Activated CD4-positive, alpha-beta T cell treated with anti-CD3 and anti-CD28 coated beads for 4 hours (primary cell): ENCODE results near the gene ERI3.

Experiments used
- DNase-seq, 2 donors: peaks; one replicate each; pipeline ENCODE4 v3.0.0-alpha.2; 2020

The ERI3 gene, protein sequence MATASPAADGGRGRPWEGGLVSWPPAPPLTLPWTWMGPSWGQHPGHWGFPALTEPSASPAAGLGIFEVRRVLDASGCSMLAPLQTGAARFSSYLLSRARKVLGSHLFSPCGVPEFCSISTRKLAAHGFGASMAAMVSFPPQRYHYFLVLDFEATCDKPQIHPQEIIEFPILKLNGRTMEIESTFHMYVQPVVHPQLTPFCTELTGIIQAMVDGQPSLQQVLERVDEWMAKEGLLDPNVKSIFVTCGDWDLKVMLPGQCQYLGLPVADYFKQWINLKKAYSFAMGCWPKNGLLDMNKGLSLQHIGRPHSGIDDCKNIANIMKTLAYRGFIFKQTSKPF

DNA sequence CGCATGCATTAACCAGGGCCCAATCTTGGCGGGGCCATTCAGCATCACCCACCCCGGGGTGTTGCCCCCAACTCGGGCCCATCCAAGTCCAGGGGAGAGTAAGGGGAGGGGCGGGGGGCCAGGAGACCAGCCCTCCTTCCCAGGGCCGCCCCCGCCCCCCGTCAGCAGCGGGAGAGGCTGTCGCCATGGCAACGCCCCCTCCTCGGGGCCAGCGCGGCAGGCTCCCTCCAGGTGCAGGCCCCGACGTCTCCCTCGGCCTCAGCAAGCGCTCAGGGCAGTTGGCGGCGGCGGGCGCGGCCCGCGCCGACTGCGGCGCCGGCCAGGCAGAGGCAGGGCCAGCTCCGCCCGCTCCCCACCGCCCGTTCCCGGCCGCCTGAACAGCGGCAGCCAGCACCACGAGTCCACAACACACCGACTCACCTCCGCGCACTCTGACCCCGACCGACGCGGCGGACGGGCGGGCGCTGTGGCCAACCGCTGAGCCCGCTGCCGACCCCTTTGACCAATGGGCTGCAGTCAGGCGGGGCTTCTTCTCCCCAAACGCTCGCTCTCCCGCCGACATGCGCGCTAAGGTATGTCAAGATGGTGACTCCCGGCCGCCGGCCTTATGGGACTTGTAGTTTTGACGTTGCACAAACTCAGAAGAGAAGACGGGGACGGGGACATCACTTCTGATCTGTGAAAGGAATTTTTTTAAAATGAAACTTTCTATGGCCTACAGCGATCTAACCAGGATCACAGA lies at the start of gene ERI3:
ERI3 (minus strand) TSS at position 418 of the 742 bp plus-strand sequence; CDS start at position 187, 231 bp downstream.
- DNase-seq, result peak; percentile 95 to 96

- DNase-seq, result no peak
These were observed 46.5 kb upstream of the ERI3 start for GRCh38 chr1:44401256-44402228.

DNA sequence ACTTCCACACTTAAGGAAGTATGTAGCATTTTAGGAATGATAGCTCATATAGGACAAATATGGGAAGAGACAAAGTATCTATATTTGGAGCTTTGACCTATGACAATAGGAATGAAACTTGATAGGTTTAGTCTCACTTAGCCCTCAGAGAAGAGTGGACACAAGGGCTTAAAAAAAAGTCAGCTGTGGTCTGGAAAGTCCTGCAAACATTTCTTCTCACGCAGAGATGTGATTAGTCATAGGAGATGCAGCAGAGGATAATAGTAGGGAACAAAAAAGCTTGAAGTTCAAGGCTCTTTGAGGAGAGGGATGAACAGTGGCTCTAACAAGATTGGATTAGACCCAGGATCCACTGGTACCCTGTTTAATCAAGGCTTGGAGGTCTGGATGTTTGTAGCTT lies 35.2 kb upstream of the ERI3 start:
- no peak for DNase-seq

DNA sequence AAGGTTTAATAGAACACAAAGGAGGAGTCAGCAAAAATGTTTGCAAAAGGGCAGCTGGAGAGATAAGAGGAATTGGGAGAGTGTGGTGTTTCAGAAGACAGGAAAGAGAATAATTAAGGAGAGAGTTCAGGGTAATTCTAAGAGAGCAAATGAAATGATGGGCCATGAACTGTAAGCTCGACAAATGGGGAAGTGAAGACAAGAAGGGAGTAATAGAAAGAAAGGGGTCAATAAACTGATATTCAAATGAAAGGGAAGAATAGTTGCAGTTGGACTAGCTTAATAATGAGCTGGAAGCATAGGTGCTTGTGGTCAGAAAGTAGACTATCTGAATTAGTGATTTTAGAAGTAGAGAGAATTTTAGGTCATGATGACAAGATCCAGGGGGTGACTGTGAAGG lies 34.4 kb upstream of the ERI3 start:
- DNase-seq, result no peak

DNA sequence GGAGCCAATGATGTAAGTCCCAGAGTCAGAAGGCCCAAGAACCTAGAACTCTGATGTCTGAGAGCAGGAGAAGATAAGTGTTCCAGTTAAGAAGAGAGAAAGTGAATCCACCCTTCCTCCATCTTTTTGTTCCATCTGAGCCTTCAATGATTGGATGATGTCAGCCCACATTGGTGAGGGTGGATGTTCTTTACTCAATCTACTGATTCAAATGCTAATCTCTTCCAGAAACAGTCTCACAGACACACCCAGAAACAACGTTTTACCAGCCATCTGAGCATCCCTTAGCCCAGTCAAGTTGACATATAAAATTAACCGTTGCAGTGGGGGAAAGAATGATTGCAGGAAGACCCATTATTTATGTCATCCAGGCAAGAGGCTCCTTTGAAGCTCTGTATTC lies 33.5 kb upstream of the ERI3 start:
- DNase-seq, result no peak

DNA sequence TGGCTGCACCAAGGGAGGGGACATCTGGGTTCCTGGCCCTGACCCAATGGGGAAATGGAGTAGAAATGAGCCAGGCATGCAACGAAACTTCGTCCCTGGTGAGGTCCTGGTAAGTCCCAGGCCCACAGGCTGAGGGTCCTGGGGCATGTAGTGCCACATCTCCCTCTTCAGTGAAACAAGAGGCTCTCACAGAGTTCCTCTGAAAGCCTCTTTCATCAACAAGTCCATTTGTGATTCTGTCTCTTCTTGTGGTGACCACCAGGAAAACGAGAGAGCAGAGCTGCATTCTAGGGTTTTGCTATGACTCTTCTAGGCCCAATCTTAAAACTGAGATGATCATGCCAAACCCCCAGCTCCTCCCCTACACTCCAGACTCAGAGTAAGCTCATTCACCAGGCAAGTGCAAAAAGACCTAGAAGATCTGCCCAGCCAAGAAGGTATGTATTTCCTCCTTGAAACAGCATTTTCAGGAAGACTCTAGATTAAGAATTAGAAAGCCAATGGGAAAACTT lies 25.7 kb upstream of the ERI3 start:
- DNase-seq, result no peak

- peak; percentile 33 to 44 for DNase-seq
These were observed 23.1 kb upstream of the ERI3 start for GRCh38 chr1:44377925-44378784.

DNA sequence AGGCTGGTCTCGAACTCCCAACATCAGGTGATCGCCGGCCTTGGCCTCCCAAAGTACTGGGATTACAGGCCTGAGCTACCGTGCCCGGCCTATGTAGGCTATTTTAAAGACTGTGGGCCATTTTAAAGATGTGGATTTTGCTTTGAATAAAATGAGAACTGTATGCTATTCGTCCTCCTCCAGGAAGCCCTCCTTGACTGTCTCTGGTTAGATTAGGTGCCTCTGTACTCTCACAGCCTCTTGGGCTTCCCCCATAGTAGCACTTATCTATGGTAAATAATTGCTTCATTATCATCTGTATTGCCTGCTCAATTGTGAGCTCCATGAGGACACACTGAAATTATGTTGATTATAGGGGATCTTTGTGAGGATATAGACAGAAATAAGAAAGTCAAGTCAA lies 20.5 kb upstream of the ERI3 start:
- no peak for DNase-seq

- DNase-seq, result no peak
These were observed 16.1 kb upstream of the ERI3 start for GRCh38 chr1:44371206-44371605.

DNA sequence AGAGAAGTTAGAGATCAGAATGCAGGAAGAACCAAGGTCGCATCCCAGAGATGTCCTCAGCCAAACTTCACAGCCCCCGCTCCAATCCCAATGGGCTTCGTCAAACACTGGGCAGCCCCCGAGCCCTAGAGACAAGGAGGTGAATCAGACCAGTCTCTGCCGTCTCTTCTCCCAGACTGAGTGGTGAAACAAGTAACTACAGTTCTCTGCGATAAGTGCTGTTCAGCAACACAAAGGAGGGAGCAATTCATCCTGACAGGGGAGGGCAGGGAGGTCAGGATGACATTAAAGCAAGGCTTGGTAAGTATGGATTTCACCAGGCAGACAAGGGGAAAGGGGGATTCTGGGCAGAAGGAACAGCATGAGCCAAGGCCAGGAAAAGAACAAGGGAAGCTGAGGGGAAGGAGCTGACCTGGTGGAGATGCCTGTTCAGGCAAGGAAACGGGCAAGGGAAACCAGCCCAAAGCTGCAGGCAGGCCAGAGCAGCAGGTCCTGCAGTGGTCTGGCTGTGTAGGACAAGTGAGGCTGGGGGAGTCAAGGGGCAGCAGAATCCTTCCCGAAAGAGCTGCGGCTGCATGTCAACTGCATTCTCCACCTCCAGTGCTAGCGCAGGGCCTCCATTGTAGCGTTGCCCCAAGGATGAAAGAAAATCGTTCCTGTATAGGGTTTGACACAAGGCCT lies 13.6 kb upstream of the ERI3 start:
- no peak for DNase-seq

DNA sequence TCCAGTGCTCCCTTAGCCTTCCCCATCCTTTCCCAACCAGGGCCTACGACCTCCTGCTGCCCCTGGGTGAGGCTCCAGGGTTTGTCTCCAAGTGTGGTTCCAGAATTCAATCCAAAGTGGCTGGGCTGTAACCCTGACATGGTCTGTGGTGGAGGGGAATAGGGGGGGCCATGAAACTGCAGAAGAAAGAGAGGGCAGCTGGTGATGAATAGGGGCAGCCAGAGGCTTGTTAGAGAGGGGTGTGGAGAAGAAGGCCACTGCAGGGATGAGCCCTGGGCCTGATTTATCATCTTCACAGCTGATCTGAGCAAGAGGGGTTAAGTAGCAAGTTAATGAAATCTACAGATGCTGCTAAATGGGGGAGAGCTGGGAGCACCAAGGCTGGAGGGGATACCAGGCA lies 12.9 kb upstream of the ERI3 start:
- no peak for DNase-seq

- DNase-seq, result no peak
These were observed 11.4 kb upstream of the ERI3 start for GRCh38 chr1:44366371-44366975.

DNA sequence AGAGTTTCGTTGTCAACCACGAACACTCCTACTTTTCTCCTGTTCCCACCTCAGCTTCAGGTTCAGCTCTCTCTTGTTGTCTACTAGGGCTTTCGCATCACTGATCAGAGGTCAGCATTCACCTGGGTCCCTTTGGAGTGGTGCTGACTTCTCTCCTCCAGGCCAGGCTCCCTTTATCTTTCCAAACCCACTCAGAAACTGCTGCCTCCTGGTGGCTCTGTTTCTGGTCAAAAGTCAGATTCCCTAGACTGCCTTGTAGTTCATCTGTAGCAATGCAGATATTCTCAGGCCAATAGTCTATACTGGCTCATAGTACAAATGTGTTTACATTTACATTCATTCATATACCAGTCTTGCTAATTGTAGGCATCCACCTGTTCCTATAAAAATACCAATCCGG lies 6.4 kb upstream of the ERI3 start:
- DNase-seq, result no peak

DNA sequence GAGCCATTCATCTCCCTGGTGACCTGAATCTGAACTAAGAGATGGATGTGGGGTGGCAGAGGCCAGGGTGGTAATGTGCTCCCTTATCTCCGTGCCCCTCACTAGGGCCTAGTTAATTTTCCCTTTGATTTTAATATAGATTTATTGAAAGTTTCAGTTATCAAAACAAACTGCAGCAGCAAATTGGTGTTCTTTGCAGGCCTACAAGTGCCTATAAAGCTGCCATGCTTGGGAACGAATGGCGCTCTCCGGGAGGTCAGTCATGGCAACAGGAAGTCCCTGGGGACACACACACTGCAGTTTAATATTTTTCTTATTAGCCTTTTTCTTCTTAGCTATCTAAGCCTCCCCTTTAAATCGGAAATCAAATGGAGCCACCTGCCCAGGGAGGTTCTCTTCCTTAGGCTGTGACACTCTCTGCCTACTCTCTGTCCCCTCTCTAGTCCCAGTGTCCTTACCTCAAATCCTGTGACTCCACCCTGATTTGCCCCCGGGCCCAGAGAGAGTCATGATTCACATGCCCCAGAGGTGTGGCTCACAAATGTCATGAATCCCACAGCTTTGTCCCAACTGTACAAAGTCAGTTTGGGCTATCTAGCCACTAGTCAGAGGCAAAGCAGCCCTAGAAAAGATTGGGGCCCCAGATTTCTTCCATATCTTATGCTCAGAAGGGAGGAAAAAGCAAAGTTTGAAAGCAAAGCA lies 4.3 kb upstream of the ERI3 start:
- no peak for DNase-seq

DNA sequence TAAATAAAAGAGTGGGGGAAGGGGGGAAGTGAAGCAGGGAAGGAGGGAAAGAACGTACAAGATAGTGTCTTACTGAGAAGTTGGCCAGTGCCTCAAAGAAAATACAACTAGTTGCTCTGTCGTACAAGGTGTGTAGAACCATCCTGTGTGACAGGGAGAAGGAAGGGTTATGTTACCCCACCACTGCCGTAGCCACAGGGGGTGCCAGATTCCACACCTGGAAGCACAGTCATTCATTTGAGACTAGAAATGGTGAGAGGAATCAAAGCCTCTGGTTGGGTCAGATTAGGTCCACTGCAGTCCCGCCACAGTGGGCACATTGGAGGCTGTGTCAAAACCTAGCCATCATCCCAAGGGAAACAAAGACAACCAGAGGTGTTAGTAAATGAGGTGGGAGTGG lies 2.7 kb upstream of the ERI3 start:
- no peak for DNase-seq

GRCh38 chr1:44355582-44356305 lies 687 bp upstream of the ERI3 start:
- DNase-seq, result no peak

DNA sequence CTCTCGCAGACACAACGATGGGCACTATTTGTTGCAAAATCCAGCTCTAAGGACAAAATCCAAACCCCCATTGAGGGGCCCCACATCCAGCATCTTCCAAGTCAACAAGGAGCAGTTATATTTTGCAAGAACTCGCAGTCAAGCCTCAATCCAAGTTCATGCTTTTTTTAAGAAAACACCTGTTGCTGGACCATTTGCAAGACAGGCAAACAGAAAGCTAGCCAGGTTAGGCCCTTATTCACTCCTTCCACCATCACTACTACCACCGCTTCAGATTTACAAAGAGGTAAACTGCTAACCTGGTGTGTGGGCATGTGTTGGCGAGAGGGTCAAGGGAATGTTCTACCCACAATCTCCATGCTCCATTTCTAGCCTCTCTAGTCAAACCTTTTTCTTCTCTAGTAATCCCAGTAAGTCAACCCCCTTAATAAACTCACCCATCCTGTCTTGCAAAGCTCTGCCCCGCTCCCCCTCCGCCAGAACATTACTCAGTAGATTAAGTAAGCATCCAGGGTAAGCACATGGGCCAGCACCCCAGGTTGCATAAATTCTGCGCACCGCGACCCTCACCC lies 703 bp downstream of the ERI3 start:
- DNase-seq, result no peak

GRCh38 chr1:44353604-44354003 lies 1.5 kb downstream of the ERI3 start:
- DNase-seq, result no peak

DNA sequence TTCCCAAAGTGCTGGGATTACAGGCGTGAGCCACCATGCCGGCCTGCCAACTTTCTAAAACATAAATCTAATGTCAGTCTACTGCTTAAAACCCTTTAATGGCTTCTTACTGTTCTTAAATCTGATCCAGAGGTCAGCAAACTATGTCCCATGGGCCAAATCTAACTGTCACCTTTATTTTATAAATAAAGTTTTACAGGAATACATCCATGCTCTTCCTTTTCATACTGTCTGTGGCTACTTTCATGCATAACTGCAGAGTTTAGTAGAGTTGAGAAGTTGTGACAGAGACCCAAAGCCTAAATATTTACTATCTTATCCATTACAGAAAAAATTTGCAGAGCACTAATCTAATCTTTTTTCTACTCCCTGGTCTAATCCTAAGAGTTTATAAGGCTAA lies 3.8 kb downstream of the ERI3 start:
- no peak for DNase-seq
